RPMI7951 (cell line): ENCODE measurements around the gene SLIT1. TPM values are rescaled to one million over a fixed set of nuclear protein-coding genes. Genes with fewer than 3 reads are reported as not detected.

Experiments
- DNase-seq: peaks from one replicate; pipeline ENCODE4 v3.0.0-alpha.2; 2012; ENCODE audit warnings: low read depth
- total RNA-seq: library from RNA; depleted of rRNA; stranded (reverse); fragments of >200 nt; shearing (Covaris generic); gene quantifications from 2 replicates; pipeline ENCODE4 v1.2.3, GENCODE V29; 2014

Gene SLIT1
- total RNA-seq, 1 experiment from 2014 or later, result 0.12 TPM

DNA sequence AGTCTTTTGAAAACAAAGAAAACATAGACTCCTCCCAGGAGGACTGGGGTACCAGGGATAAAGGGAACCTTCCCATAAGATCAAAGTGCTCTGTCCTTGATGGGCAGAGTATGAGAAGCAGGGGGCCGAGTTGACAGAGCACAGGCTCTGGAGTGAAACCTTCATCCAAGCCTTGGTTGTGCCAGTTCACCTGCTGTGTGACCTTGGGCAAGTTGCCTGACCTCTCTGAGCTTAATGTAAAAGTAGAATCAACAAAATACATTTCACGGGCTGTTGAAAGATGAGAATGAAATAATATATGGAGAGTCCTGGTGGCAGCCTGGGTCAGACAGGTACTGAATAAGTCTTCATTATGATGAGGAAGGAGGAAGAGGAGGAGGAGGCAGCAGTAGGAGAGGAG is 69.9 kb downstream of the SLIT1 start:
- DNase-seq, result no peak

DNA sequence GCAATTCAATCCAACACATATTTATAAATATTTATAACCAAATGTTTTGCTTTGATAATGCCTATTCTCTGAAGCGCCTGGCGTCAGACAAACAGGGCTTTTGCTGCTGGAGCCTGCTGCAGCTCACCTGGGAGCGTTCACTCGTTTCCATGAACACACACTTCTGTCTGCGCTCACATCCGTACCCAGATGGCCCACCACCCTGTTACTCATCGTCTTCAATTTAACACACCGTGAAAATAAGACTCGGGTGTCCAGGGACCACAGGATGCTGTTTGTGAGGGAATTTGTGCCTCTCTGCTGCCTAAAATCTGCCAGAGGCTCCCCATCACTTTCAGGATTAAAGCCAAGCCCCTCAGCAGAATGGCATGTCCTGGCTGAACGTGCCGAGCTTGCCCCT is 74.1 kb downstream of the SLIT1 start:
- no peak for DNase-seq

DNA sequence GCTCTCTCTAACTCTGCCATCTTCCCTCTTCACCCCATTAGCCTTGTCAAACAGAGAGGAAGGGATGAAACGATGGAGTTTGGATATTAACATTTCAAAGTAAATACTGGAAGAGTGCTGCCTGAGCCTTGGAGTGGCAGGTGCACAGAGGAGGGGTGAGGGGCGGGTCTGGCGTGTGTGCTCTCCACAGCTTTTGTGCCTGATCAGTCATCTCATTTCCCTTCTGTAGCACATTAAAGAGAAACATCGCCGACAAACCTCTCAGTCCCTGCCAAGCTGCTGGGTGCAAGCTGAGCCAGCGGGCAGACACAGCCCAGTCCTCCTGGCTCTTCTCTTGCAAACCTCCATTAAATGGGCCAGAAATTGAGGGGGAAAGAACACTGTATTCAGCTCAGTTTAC is 76.2 kb downstream of the SLIT1 start:
- DNase-seq, result no peak

DNA sequence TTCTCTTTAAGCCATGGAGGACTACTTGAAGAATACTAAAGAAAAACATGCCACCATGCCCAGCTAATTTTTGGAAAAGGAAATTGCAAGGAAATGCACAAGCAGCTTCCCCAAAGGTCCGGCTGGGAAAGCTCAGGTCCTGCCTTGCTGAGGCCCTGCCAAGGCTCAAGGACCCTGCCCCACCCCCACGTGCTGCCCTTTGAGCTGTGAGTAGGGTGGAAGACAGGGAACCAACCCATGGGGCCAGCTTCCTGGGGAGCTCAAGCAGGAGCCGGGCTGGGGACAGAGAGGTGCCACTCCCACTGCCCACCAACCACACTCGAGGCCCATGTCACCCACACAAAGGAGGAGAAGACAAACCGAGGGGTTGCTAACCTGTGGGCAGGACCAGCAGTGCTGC is 78.2 kb downstream of the SLIT1 start:
- no peak for DNase-seq

DNA sequence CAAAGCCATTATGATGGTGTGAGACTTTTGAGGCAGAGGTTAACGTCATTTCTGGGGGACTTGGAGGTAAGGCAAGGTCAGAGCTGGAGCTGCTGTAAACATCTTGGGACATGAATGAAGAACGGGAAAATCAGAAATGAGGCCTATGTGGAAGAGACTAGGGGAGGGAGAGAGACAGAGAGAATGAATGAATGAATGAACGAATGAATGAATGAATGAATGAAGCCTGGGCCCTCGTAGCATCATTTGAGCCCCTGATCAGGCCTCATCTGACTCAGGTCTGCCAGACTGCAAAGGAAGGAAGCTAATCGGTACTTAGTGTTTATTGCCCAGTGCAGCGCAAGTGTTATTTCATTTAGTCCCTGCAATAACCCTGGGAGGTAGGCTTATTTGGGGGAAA is 79.6 kb downstream of the SLIT1 start:
- no peak for DNase-seq

DNA sequence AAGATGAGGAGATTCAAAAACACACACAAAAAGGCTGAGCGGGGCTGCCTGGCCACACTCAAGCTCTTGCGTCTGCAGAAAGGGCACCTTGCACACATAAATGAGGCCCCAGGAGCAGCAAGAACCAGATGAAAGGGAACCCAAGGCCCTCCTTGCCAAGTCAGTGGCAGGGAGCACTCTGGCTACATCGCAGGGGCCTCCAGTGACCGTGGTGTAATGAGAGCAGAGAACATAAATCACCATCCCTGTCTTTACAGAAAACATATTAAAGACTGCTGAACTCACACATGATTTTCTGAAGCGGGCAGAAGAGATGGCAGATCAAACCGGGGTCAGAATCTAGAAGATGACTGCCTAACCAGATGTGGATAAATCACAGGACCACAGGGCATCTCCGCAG is 80.5 kb downstream of the SLIT1 start:
- no peak for DNase-seq

DNA sequence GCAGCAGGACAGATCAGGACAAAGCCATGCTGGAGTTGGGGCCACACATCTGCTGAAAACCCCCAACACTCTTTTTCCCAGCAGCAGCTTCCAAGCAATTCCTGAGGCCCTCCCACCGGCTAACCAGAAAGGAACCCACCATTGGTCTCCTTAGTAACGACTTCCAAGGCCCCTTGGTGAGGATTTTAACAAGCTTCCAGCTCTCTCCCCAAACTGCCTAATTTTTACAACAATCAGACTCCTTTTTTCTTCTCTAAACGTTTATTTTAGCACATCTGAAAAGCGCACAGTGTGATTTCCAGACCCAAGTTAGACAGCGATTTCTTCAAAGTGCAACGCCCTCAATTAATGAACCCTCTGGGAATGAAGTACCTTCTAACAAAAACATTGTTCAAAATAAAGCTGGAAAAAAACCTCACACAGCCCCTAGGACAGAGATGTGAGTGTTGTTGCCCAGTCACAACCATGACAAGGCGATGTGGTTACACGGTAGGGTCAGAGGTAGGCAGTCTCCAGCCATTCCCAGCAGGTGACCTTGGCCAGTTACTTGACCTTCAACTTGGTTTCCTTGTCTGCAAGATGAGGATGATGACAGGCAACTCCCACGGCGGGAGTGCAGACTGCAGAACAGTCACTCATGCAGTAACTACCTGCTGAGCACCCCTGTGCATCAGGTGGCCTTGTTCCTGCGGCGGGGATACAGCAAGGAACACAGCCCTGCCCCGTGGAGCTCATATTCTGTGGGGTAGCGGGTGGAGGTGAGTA is 82.3 kb downstream of the SLIT1 start:
- DNase-seq, result no peak

DNA sequence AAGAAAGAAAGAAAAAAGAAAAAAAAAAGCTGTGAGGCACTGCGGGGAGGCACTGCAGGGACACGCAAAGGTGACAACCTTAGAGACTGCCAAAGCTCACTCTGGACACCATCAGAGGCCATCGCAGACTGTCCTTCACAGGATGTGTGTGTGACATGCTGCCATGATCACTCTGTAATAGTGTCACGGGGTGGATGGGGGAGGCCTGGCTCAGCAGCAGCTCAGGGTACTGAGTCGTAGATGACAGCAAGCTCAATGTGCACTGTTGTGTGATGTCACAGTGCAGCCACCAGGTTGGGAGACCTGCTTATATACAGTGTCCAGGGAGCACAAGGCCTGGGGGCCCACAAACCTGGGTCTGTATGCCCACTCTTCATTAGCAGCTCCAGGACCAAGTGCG is 83.3 kb downstream of the SLIT1 start:
- no peak for DNase-seq

DNA sequence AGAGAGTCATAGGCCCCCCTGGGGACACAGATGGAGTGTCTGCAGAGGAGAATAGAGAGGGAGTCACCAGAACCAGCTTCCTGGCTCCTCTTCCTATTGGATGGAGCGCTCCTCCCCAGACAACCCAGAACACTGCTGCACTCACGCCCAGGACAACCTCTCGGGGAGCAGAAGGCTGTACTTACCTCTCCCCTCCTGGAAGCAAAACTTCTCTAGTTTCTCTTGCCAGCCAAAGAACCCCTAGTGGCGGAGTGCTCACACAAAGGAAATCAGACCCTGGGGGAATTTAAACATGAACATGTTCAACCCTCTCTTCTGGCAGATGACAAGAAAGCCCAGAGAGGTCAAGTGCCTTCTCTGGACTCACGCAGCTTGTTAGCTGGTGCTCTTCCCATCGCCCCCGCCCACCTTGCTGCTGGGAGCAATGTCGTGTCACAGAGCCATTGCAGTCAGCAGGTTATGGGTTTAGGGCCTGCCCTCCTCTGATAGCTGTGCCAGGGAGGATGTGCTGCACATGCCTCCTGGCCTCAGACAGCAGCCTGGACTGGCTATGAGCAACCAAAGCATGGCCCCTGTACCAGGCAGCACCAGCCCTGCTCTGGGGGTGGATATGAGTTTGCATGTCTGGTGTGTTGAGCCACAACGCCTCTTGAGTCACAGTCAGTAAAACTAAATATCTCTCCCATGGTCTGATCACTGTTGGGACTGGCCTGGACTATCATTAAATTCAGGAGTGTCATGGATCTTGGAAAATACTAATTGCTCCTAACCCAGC is 84.4 kb downstream of the SLIT1 start:
- no peak for DNase-seq

DNA sequence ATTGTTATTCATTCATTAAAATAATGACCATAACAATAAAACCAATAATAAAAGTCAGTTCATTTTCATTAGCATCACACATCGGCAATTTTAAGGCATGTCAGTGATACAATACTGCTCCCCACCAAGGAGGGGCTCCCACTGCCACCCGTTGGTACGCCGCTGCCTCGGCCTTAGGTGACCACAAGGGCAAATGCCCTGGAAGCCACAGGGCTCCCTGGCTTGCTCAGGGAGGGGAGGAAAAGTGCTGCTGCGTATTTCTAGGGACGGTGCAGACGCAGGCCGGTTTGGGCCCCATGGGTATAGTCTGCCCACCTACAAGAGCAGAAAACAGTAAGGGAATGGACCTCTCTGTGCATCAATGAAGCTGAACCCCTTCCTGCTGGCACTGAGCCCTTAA is 85.1 kb downstream of the SLIT1 start:
- DNase-seq, result no peak

DNA sequence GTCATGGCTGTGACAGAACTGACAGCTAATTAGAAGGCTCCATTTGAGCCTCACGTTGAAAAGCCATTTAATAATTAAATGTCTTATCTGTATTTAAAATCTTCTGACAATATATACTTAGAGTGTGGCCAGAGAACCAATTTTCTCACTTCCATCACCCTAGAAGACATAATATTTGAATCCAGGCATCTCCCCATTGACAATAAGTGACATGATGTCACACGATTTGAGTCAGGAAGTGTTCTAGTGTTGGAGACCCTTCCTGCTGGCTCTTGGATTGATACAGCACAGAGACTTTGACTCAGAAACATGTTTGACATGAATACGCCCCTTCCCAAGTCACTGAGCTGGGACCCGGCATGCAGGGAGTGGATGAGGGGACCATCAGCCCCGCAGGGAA is 85.9 kb downstream of the SLIT1 start:
- DNase-seq, result no peak

DNA sequence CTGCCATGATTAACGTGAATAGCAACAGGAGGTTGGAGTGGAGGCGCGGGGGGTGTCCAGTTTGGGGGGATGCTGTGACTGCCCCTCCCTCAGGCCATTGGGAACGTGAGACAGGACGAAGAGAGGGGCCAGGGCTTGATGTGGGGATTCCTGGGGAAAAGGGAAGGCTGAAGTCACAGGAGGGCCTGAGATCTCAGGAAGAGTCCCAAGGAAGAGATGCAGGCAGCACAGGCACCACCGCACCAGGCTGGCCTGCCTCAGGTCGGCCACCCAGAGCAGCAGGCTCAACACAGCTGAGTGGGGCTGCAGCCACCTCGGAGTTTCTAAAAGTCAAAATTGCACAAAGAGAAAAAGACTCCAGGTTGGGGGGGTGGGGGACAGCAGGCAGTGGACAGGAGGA is 86.7 kb downstream of the SLIT1 start:
- DNase-seq, result no peak

DNA sequence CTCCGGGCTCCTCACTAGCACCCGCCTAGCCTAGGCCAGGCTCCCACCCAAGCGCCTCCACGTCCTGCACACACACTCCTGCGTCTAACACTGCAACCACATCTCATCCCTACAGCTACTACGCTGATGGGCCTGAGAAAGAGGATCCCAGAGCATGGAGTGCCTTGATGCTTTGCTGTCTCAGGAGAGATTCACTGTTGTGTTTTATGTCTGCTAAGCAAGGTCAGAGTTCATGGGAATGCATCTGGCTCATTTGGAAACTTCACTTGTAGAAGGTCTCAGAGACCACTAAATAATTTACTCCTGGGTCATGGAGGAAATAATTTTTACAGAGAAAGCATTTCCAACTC is 88.7 kb downstream of the SLIT1 start:
- no peak for DNase-seq

DNA sequence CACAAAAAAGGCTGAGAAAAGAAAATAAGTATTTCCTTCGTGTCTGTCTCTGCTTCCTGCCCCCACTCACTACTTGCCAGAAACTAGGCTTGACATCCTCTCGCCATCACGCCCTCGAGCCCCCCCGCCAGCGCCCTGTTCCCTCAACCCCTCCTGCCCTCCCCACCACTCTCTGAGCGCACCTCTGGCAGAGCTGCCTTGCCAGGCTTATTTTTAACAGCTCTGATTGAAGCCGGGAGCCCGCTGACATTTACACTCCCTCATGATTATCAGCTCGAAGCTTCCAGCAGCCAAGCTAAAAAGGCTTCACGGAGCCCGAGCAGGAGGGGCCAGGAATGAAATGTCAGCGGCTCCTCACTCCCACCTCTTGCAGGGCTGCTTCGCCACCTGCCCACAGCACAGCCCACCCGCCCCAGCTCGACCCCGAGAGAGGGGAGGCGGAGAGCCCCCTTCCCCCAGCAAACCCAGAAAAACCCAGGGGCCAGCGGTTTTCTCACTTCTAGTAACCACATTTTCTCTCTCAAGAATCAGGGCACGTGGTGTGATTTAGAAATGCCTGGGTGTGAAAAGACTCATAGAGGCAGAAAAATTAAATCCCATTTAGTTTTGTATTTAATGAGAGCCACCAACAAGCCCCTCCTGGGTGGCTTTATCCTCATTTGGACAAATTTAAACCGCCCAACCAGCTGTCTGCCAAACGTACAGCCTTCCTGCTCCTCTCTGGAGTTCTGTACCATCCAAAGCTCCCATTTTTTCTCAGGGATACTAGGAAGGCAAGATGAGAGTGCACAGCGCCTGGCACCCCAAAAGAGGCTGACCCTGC is 89.3 kb downstream of the SLIT1 start:
- no peak for DNase-seq

DNA sequence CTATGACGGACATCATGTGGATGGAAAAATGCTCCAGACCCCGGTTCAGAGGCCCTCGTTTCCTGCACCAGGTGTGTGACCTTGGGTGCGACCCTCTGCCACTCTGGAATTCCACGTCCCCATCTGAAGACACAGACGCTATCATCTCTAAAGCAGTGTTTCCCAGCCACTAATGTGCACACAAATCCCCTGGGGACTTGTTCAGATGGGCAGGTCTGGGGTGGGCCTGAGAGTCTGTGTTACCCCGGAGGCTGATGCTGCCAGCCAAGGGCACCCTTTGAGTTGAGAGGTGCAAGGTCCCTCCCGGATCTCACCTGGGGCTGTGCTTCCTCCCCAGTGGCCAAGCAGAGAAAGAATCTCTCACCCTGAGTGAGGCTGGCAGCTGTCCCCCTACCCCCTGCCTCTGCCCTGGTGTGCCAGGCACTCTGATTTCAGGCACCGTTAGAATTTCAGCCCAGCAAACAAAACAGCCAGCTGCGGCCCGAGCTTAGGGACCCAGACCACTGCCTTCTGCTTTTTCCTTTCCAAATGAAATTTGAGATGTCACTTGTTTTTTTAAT is 90.0 kb downstream of the SLIT1 start:
- no peak for DNase-seq

DNA sequence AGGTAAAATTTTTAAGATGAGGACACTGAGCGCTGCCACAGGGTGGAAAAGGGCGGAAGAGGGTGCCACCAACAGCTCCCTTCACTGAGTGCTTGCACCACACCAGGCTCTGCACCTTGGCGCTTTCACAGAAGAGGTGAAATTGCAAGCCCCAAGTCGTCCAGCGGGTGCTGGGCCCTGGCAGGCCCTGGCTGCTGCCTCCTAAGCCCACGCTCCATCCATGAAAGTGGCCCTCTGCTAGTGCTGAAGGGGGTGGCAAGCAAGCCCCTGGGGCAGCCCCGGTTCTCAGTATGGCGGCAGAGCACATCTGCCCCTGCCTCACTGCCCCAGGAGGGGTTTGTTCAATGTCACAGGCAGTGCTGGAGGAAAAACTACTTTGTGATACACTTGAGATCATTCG is 95.1 kb downstream of the SLIT1 start:
- no peak for DNase-seq

DNA sequence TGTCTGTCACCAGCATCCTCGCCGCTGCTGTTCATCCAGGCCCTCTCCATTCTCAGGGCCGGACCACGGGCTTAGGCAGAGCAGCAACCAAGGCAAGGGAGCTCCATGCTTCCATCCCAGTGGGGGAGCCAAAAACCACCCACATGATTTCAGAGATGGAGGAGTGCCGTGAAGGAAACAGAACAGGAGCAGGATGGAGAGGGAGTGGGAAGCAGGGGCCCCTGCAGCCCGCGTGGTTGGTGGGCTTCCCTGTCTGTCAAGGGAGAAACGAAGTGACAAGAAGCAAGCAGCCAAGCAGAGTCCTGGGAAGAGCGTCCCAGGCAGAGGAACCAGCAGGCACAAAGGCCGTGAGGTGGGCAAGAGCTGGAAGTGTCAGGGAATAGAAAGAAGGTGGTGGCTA is 95.7 kb downstream of the SLIT1 start:
- no peak for DNase-seq

DNA sequence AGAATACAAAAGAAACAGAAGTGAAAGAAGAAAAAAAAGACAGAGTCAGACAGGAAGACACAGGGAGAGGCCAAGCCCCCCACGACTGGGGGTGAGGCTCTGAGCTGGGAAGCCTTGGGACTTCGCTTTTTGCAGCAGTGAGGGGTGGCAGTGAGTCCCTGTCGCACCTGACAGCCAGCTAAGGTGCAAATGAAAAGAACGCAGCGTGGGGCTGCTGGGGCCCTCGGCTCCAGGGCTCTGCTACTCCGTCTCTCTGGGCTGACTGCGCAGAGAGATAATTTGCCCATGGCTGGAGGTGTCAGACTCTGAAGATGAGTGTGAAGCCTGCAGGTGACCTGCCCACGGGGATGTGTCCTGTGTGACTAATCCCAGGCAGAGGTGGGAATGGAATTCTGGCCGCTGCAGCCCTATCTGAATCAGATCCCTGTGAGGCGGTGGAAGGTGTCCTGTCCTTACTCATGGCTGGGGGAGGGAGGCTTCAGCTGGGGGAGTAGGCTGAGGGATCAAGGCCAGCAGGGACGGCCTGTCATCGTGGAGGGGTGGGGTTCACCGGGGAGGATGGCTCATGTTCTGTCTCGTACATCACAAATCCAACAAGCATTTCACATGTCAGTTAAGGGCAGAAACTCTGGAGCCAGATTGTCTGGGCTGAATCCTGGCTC is 96.4 kb downstream of the SLIT1 start:
- no peak for DNase-seq

DNA sequence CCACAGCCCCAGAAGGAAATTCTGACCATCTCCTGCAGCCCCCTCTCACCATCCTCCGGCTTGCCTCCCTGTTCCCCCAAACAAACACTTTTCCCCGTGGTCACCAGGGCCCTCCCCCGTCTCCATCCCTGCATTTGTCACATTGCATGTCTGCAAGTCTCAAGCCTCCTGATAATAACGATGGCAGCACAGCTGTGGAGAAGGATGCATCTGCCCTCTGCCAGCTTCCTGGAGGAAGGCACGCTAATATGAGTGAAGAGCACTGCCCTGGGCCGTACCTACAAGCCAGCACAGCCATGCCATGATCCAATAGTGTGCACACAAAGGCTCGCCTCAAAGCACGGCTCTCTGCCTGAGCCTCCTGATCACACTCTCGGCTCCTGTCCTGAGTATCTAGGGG is 98.5 kb downstream of the SLIT1 start:
- DNase-seq, result no peak

DNA sequence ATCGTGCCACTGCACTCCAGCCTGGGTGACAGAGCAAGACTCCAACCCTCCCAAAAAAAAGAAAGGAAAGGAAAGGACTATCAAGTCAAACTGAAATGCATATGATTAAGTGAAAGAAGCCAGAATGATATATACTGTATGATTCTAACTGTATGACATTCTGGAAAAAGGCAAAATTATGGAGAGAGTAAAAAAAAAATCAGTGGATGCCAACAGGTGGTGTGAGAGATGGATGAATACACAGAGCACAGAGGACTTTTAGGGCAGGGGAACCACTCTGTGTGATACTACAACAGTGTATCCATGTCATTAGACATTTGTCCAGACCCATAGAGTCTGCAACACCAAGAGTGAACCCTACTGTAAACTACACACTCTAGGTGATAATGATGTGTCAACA is 99.2 kb downstream of the SLIT1 start:
- DNase-seq, result no peak

DNA sequence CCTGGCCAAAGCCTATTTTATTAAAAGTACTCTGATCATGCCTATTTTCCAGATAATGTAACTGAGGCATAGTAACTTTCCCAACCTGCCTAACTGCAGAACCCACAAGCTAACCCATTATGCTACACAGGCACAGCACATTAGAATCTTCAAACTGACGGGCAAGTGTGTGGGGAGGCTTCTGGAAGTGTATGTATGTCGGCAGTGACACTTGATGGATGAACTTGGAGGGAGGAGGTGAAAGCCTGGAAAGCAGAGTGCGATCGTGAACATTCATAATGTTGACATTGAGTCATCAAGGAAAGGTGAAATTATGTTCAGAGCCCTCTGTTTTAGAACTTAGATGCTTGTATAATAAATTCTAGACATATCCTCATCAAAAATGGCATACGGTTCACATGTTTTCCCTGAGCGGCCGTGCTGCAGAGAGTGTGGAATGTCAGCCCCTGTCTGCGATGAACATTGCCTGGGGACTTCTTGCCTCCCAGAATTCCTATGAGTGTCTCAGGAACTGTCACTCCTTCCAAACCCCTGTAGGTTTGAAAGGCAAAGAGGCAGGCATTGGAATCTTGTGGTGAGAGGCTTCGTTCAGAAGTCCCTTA is 102.4 kb downstream of the SLIT1 start:
- no peak for DNase-seq
